Measurements from ENCODE around the gene LMAN1L.

DNA sequence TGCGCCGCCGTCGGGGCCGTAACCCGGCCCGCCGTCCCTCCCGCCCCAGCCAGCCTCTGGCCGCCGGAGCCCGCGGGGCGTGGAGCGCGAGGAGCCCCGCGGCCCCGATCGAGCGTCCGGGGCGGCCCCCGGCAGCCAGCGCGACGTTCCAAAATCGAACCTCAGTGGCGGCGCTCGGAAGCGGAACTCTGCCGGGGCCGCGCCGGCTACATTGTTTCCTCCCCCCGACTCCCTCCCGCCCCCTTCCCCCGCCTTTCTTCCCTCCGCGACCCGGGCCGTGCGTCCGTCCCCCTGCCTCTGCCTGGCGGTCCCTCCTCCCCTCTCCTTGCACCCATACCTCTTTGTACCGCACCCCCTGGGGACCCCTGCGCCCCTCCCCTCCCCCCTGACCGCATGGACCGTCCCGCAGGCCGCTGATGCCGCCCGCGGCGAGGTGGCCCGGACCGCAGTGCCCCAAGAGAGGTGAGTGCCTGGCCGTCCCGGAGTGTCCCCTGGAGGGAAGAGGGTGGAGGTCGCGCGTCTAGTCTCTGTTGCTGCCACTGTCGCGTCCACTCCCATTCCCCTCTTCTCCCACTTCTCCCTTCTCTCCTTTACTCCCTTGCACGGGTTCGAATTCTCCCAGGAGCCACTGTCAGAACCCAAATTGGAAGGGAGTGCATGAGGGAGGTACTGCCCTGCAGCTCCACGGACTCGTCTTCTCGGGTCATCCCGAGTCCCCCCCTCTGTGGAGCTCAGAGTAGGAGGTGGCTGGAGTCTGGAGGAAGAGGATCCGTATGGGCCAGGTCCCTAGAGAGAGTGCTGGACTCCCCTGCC, 30.2 kb upstream of the LMAN1L start:
- TF ChIP-seq, protein P1, sequence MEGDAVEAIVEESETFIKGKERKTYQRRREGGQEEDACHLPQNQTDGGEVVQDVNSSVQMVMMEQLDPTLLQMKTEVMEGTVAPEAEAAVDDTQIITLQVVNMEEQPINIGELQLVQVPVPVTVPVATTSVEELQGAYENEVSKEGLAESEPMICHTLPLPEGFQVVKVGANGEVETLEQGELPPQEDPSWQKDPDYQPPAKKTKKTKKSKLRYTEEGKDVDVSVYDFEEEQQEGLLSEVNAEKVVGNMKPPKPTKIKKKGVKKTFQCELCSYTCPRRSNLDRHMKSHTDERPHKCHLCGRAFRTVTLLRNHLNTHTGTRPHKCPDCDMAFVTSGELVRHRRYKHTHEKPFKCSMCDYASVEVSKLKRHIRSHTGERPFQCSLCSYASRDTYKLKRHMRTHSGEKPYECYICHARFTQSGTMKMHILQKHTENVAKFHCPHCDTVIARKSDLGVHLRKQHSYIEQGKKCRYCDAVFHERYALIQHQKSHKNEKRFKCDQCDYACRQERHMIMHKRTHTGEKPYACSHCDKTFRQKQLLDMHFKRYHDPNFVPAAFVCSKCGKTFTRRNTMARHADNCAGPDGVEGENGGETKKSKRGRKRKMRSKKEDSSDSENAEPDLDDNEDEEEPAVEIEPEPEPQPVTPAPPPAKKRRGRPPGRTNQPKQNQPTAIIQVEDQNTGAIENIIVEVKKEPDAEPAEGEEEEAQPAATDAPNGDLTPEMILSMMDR (IDR thresholded peaks at IDR 0.05): no peak
- TF ChIP-seq SP1 (CRISPR knock-in tag; conservative IDR thresholded peaks at IDR 0.05) (no peak), ZNF317 (CRISPR knock-in tag; IDR thresholded peaks at IDR 0.05; ENCODE audit: borderline replicate concordance, low read depth) (no peak), NR1H2 (CRISPR knock-in tag; IDR thresholded peaks at IDR 0.05) (no peak), ZNF671 (CRISPR knock-in tag; IDR thresholded peaks at IDR 0.05) (no peak)
